ENCODE data around the gene BUB1B. TPM values are rescaled to one million over a fixed set of nuclear protein-coding genes. Genes with fewer than 3 reads are reported as not detected.

BUB1B gene
- total RNA-seq, 1 donor from 2014 or later = 0.43 TPM

DNA sequence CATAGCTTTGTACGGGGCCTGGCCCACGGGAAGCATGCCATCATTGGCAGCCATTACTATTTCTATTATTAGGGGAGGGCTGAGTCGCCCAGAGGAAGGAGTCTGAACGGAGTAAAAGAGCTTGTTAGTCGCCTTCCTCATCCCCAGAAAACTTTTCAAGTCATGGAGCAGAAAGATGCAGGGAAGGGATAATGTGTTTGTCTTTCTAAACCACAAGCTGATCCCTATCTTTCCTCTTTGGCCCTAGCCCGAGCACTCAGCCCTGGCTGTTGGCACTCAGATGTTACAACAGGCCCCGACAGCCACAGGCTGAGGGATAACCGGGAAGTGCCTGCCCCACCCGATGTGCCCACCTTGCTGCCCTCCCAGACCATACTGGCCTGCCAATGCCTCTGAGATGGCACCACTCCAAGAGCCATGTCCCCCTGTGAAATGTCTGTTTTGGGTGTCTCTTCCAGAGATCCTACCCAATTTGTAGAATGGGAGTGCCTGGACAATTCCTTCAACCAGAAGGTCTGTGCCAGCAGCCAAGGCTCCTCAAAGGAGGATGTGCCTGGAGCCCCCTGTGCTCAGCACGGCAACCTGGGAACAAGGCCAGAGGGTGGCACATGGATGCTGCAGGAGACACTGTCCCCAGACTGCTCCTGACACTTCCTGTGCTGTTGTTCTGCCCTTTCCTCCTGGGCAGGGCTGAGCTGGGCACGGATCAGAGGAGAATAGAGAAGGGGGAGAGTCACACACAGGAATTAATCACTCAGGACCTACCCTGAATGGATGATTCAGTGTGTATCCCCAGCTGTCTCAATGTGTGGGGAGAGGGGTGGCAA is 88.8 kb downstream of the BUB1B start:
- intact Hi-C loops (cut with DNase I) = no loop called here

DNA sequence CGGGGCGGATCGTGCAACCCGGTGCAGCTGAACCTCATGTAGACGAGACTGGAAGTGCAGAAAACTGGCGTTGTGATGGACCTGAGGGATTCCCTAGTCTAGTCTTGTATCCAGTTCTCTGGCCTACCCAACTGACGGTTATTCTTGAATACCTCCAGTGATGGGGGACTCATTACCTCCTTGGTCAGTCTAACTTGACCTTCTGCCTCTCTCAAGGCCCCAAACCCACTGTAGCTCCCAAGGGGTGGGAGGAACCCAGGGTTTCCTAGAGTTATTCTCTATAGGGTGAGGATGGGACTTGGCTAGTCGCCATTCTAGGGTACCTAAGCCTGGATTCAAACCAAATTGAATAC is 89.4 kb downstream of the BUB1B start:
- DNase-seq (ENCODE audit: low spot score) = peak; percentile 17

More for the DNA sequence above, 88.8 kb downstream of the BUB1B start:
- peak; percentile 62 for DNase-seq (ENCODE audit: low spot score)

DNA sequence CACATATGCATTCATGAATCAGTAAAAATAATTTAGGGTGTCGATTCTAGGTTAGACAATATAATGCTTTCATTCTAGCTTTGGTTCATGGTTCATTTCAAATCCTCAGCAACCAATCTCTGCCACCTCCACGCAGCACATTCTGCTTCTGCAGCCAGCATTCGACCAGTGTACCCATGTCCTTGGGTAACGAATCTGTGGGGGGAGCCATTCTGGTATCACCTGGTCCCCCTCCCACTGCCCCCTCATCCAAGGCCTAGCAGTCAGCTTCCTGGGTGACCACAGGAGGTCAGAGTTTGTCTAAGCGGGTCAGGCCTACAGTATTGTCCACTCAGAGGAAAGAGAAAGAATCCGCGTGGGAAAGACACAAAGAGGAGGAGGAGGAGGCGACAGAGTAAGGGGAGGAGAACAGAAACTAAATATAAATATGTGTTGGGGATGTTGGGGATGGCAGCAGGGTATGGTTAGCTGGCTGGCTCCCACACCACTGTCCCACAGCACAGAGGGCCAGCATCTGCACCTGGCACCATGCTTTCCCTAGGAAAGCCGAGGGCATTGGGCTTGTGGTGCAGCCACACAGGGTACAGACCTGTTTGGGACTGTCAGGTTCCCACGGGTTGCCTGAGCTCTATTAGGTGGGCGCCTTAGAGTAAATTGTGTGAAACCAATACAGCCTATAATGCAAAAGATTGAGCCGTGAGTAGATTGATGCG is 90.1 kb downstream of the BUB1B start:
- DNase-seq (ENCODE audit: low spot score) = peak; percentile 50
- intact Hi-C loops (cut with DNase I) = no loop called here

More for the DNA sequence above, 89.4 kb downstream of the BUB1B start:
- intact Hi-C loops (cut with DNase I) = no loop called here

DNA sequence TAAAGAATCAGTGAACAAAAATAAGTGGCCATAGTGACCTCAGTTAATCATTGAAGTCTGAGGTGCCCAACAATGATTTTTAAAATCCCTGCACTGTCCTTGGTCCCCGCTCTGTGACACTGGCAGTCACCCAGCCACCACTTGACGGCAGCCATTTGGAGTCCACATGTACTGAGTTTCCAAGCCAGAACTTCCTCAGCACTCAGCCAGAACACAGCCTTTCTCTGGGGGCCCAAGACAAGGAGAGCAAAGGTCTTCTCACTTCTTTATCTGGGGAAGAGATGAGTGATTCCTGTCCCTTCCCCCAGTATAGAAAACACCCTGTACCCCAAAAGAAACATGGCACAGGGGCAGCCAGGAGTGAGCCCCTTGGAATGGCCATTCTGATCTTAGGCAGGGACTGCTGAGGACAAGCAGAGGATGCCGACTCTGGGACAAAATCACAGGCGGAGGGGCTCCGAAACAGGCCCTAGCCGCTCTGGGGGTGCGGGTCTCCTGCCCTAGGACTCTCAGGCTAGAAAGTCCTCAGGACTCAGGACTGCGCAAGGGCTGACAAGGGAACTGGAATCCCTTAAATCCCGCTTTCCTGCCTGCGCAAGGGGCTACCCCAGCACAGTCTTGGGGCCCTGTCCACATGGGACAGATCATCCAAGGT is 90.7 kb downstream of the BUB1B start:
- DNase-seq (ENCODE audit: low spot score) = peak; percentile 70
- intact Hi-C loops (cut with DNase I) = no loop called here

DNA sequence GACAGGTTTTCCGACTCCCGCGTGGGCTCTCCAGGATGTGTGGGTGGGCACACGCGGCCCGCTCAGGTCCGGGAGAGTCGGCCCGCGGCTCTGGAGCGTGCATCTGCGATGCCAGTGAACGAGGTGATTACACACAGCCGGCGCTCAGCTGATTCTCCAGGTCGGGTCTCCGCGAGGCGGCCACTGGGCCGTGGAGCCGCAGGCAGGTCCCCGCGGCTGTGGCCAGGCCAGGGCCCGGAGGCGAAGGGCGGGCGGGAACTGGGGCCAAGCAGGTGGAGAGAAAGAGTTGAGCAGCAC is 91.2 kb downstream of the BUB1B start:
- intact Hi-C loops (cut with DNase I) = no loop called here
- no peak for DNase-seq (ENCODE audit: low spot score)

DNA sequence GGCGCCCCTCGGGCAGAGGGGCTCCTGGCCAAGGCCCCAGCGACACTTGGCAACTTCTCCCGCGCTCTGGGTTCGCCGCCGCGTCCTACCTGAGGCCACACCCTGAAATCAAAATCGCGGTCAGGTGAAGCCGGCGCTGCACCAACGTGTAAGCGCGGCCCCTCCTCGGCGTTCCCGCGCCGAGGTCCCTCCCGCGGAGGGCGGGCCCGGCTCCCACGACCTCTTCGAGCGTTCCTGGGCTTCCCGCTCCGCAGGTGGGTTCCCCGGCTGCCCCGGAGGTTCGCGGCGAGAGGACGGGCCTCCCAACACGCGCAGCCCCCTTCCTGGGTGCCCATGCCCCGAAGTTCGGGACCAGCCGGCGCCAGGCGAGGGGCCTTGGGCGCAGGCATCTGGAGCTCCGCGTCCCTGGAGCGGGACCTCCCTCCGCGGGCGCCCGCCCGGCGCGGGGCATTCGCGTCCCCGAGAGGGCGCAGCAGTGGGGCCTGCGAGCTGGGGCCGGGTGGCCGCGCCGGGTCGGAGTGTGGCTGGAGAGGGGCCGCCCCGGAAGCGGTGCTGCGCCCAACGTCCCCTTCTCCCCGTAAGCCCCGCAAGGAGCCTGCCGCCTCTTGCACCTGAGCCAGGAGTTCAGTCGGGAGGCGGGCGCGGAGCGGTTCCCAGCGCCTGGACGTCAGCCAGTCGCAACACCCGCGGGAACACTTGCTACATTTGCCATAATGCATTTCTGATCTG is 91.7 kb downstream of the BUB1B start:
- intact Hi-C loops (cut with DNase I) = no loop called here
- DNase-seq (ENCODE audit: low spot score) = no peak

DNA sequence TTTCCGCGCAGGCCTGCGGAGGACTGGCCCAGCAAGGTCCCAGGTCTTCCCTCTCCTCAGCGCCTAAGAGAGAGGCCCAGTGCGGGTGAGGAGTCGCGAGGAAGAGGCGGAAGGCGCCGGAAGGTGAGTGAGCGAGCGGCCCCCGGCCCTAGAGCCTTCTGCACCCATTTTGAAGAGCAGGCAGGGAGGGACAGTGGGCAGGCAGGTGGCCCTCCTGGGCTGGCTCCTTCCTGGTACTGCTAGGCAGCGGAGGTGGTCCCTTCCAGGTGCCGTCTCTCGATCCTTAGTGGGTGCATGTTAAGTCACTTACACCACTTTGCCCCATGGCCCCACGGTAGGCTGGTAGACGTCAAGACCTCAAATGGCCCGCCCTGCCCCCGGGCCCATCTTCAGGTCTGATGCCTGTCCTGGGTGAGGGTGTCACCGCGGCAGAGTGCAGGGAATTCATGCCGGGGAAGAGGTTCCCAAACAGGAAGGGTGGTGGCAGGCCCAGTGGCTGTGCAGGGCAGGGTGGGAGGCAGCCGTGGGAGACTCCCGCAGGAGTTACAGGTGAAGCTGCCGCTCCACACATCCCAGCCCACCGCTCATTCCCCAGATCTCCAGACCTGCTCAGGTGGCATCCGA is 92.4 kb downstream of the BUB1B start:
- DNase-seq (ENCODE audit: low spot score) = no peak
- intact Hi-C loops (cut with DNase I) = no loop called here

DNA sequence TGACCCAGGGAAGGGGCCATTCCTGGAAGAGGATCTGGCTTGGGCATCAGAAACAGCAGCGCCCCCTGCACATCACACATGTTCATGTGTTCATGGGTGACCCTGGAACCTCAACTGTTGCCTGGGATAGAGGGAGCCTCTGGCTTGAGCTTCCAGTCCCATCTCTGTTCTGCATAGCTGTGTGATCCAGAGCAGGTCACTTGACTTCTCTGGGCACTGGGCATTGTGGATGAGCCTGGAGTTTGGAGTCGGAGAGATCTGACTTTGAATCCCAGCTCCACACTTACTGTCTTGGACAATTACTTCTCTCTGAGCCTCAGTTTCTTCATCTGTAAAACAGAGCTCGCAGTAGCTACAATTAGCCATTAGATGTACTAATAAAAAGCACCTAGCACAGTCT is 93.6 kb downstream of the BUB1B start:
- DNase-seq (ENCODE audit: low spot score) = no peak
- intact Hi-C loops (cut with DNase I) = no loop called here

DNA sequence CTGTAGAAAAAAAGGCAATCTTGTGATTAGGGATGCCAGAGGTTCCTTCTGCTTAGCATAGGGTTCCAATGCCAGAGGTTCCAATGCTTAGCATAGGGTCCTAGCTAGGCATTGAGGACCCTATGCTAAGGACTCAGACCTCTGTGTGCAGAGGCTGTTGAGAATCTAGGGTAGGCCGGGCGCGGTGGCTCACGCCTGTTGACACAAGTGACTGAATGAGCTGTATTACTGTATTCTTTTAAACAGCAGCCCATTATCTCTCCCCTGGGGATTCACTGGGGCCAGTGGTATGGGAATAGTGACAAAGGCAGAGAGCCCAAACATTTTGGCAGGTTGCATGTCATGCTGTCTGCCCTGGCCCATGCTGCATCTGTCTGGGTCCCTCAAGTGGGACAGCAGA is 94.2 kb downstream of the BUB1B start:
- intact Hi-C loops (cut with DNase I) = no loop called here
- no peak for DNase-seq (ENCODE audit: low spot score)

DNA sequence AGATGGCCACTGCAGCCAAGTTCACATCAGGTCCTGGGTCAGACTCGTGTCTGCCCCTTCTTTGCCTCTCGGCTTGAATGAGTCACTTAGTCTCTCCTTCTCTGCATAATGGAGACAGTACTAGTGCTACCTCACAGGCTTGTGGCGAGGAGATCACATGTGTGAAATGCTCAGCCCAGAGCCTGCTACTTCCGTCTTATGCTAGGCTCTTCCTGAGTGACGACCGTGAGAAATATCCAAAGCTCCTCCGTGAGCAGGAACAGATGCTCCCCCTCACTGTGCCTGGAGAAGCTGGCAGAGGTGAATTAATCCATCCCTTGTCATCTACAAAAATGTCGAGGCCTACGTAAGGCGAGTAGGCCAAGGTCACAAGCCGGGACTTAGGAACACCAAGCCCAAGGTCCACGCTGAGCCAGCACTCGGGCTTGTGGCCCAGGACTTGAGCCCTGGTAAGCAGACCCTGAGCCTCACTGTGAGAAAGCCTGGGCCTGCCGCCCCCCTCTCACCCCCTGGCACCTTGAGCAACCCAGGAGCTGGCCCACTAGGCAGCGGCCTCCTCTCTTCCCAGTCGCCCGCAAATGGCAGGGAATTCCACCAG is 95.9 kb downstream of the BUB1B start:
- DNase-seq (ENCODE audit: low spot score) = no peak
- intact Hi-C loops (cut with DNase I) = no loop called here

DNA sequence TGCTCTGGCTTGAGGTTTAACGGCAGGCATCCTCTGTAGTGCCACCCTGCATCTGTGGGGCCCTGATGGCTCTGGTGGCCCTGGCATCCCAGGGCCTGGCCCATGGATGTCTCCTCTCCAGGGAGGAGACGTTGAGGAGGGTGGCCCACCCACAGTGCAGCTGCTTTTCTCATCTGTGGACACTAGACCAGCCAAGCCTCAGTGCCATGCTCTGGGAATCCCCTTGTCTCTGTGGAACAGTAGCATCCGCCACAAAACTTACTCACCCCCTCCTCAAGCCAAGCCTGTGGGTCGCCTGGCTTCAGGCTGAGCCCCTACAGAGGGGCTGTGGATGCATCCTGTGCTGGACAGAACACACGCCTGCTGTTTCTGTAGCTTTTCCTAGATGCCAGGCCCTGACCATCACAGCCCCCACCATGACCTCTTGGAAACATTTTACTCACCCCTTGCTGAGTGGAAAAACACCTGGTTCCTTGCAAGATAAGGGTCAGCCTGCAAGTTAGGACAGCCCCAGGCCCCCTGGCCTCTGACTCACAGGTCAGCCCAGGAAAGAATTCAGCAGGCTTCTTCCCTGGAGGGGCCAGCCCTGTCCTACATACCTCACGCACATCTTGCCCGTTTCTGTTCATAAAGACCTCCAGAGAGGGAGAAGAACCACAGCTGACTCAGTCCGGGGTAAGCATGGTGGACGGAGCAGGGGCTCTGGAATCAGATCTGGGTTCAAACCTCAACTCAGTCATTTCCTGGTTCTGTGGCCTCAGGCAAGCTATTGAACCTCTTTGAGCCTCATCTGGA is 97.0 kb downstream of the BUB1B start:
- intact Hi-C loops (cut with DNase I) = no loop called here
- no peak for DNase-seq (ENCODE audit: low spot score)

DNA sequence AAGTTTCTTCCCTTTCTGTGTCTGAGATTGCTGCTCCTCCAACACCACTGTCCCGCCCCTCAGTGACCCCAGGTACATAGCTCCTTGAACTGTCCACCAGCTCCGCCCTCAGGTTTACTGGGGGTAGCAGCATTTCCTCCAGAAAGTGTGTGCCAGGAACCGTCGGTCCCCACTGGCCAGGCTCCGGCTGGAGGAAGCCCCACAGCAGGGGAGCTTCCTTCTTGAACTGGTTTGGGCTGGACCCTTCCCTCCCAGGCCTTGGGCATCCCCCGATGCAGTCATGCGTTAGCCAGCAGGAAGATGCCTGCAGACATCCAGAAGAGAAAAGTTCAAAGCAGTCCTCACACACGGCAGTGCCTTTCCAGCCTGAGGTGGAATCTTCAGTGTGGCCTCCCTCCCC is 97.7 kb downstream of the BUB1B start:
- no peak for DNase-seq (ENCODE audit: low spot score)
- intact Hi-C loops (cut with DNase I) = no loop called here

DNA sequence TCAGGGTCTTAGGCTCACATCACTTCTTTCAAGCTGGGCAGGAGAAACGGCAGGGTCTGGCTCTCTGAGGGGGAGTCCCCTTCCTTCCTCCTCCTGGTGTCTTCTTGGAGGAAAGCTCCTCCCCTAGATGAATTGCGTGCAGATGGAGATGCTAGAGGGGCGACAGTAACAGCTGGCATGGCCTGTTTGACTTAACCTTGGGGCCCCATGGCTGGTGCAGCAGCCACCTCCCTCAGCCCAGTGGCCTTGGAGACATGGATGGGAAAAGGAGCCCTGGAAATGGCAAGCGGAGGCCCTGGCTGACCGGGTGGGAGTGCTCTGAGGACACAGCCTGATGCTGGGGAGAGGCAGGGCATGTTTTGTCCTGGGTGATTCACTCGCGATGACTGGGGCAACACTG is 98.2 kb downstream of the BUB1B start:
- no peak for DNase-seq (ENCODE audit: low spot score)

DNA sequence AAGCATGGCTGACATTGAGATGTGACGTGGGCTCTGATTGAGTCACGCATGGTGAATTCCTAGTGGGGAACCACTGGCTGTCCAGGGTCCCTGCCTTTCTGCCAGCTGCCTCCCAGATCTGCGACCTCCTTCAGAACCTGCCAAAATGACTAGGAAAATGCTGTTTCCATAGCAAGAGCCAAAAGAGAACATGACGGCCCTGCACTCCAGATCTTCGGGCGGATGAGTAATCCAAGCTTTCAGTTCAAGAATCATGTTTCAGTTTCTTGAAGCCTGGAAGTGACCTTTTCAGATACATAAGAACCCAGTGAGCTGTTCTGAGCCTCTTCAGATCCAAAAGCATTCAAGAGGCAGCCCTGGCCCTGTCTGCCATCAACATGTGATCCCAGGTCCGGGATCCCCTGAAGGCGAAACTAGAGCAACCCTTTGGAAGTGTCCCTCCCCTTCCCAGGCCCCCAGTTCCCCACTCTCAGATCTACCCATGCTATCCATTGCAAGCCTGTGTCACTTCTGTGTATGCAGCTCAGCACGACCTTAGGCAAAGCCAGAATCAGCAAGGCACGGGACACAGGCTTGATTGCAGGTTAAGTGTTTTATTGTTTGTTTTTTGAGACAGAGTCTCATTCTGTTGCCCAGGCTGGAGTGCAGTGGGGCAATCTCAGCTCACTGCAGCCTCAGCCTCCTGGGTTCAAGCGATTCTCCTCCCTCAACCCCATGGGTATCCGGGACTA is 102.3 kb downstream of the BUB1B start:
- intact Hi-C loops (cut with DNase I) = no loop called here

More for the DNA sequence above, 98.2 kb downstream of the BUB1B start:
- intact Hi-C loops (cut with DNase I) = no loop called here

DNA sequence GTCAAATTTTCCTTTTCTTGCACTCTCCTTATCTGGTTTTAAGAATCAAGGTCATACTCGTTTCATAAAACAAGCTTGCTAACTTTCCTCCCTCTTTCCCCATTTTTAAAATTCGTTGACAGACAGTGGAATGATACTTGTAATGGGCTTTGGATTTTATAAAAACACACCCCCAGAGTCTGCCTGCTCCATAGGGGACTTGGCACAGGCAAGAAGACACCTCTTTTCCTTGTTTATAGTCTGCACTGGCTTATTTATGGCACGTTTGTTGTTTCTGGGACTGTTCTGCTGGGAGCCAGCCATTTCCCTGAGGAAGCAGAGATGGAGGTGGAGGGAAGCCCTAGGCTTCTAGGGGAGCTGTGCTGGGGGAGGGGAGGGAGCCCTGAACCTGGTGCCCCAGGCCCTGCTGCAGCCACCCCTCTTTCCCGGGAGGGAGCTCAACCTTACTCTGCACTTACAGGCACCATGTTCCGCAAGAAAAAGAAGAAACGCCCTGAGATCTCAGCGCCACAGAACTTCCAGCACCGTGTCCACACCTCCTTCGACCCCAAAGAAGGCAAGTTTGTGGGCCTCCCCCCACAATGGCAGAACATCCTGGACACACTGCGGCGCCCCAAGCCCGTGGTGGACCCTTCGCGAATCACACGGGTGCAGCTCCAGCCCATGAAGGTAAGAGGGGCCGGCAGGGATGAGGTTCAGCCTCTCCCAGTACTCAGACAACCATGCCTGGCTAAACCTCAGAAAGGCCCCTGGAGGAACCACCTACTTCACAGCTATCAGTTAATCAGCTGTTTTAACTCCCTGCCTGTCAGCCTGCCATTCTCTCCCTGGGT is 103.7 kb downstream of the BUB1B start:
- no peak for DNase-seq (ENCODE audit: low spot score)
- intact Hi-C loops (cut with DNase I) = no loop called here

More for the DNA sequence above, 102.3 kb downstream of the BUB1B start:
- DNase-seq (ENCODE audit: low spot score) = no peak

DNA sequence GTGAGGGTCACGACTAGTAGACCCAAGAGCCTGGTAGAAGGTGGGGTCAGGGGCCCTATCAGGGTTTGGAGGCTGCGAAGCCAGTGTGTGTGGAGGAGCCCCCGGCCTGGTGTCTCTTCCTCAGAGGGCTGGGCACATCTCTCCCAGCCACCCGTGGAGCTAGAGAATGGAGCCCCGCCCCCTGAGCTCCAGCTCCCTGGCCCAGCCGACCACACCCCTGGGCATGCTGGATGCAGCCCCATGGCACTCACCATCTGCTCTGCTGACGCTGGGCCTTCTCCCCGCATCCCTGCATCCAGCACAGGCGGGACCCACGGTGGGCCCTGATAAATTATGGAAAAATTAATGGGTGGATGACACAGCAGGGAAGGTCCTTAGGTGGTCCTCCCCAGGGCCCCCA is 104.5 kb downstream of the BUB1B start:
- no peak for DNase-seq (ENCODE audit: low spot score)
- intact Hi-C loops (cut with DNase I) = no loop called here

DNA sequence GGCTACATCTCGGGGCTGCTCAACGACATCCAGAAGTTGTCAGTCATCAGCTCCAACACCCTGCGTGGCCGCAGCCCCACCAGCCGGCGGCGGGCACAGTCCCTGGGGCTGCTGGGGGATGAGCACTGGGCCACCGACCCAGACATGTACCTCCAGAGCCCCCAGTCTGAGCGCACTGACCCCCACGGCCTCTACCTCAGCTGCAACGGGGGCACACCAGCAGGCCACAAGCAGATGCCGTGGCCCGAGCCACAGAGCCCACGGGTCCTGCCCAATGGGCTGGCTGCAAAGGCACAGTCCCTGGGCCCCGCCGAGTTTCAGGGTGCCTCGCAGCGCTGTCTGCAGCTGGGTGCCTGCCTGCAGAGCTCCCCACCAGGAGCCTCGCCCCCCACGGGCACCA is 105.0 kb downstream of the BUB1B start:
- intact Hi-C loops (cut with DNase I) = no loop called here
- DNase-seq (ENCODE audit: low spot score) = no peak
